Activated naive CD8-positive, alpha-beta T cell treated with anti-CD3 and anti-CD28 coated beads, Interleukin-2, amount 50 U/mL, for 16 hours (primary cell): Measurements from ENCODE around the gene ATG2B.

ENCODE experiments used
- DNase-seq: peaks from one replicate; pipeline ENCODE4 v3.0.0-alpha.2; 2020; ENCODE audit warnings: low read depth, low spot score

ATG2B gene

GRCh38 chr14:96272777-96273473 is 90.2 kb downstream of the ATG2B start:
- DNase-seq, result no peak

- no peak for DNase-seq
Observed at GRCh38 chr14:96271421-96271762, 91.7 kb downstream of the ATG2B start.

- no peak for DNase-seq
Observed at GRCh38 chr14:96270565-96271420, 92.3 kb downstream of the ATG2B start.

GRCh38 chr14:96269359-96269710 is 93.8 kb downstream of the ATG2B start:
- no peak for DNase-seq

GRCh38 chr14:96268431-96269358 is 94.4 kb downstream of the ATG2B start:
- no peak for DNase-seq

GRCh38 chr14:96267916-96268315 is 95.2 kb downstream of the ATG2B start:
- DNase-seq, result no peak

- DNase-seq, result no peak
Observed at GRCh38 chr14:96267336-96267735, 95.8 kb downstream of the ATG2B start.

- no peak for DNase-seq
Observed at GRCh38 chr14:96265383-96266095, 97.6 kb downstream of the ATG2B start.

GRCh38 chr14:96264853-96265252 is 98.3 kb downstream of the ATG2B start:
- DNase-seq, result no peak

GRCh38 chr14:96264200-96264553 is 99.0 kb downstream of the ATG2B start:
- no peak for DNase-seq

- DNase-seq, result no peak
Observed at GRCh38 chr14:96263347-96264199, 99.6 kb downstream of the ATG2B start.

- no peak for DNase-seq
Observed at GRCh38 chr14:96261772-96262655, 101.1 kb downstream of the ATG2B start.

- DNase-seq, result no peak
Observed at GRCh38 chr14:96261053-96261452, 102.1 kb downstream of the ATG2B start.

- DNase-seq, result no peak
Observed at GRCh38 chr14:96260341-96260821, 102.8 kb downstream of the ATG2B start.

GRCh38 chr14:96257900-96258299 is 105.2 kb downstream of the ATG2B start:
- no peak for DNase-seq

GRCh38 chr14:96257056-96257455 is 106.1 kb downstream of the ATG2B start:
- DNase-seq, result no peak

- DNase-seq, result no peak
Observed at GRCh38 chr14:96256407-96256806, 106.7 kb downstream of the ATG2B start.

- no peak for DNase-seq
Observed at GRCh38 chr14:96255501-96256366, 107.4 kb downstream of the ATG2B start, which contains the start of gene BDKRB1. Gene BDKRB1 (plus strand): TSS chr14:96256210. CDS start chr14:96263683, 7,473 bp downstream.
